Duodenal mucosa (tissue), 2 donors: ENCODE measurements around the gene SVIL.
"Not testable (repeated sequence)": the region's sequence is repeated elsewhere in the genome, so short reads cannot be mapped to it uniquely, and the experiment has no call there.

ENCODE experiments used
- H3K27ac ChIP-seq: one replicate; pipeline ENCODE4 v1.7.0; 2013; ENCODE audit warnings: low read depth, low read length
- H3K27me3 ChIP-seq, 2 donors: one replicate each; pipeline ENCODE4 v1.7.0; 2013; ENCODE audit warnings: low read length in 2 of 2, control low read depth in 1 of 2; ENCODE audit not compliant: insufficient read depth in 2 of 2, control insufficient read depth in 1 of 2
- H3K36me3 ChIP-seq, 2 donors: one replicate each; pipeline ENCODE4 v1.7.0; 2013; ENCODE audit warnings: low read length in 2 of 2, control low read depth in 1 of 2; ENCODE audit not compliant: insufficient read depth in 2 of 2, control insufficient read depth in 1 of 2
- H3K4me1 ChIP-seq, 2 donors: one replicate each; pipeline ENCODE4 v1.7.0; 2013; ENCODE audit warnings: low read length in 2 of 2, control low read depth in 1 of 2; ENCODE audit not compliant: insufficient read depth in 2 of 2, control insufficient read depth in 1 of 2
- H3K4me3 ChIP-seq, 2 donors: one replicate each; pipeline ENCODE4 v1.7.0; 2013; ENCODE audit warnings: low read length in 2 of 2, low read depth in 1 of 2
- H3K9ac ChIP-seq, 2 donors: one replicate each; pipeline ENCODE4 v1.7.0; 2013; ENCODE audit warnings: low read length in 2 of 2, low read depth in 1 of 2
- H3K9me3 ChIP-seq, 2 donors: one replicate each; pipeline ENCODE4 v1.7.0; 2013; ENCODE audit warnings: low read length in 2 of 2, control low read depth in 1 of 2; ENCODE audit not compliant: control insufficient read depth in 1 of 2

Gene SVIL

DNA sequence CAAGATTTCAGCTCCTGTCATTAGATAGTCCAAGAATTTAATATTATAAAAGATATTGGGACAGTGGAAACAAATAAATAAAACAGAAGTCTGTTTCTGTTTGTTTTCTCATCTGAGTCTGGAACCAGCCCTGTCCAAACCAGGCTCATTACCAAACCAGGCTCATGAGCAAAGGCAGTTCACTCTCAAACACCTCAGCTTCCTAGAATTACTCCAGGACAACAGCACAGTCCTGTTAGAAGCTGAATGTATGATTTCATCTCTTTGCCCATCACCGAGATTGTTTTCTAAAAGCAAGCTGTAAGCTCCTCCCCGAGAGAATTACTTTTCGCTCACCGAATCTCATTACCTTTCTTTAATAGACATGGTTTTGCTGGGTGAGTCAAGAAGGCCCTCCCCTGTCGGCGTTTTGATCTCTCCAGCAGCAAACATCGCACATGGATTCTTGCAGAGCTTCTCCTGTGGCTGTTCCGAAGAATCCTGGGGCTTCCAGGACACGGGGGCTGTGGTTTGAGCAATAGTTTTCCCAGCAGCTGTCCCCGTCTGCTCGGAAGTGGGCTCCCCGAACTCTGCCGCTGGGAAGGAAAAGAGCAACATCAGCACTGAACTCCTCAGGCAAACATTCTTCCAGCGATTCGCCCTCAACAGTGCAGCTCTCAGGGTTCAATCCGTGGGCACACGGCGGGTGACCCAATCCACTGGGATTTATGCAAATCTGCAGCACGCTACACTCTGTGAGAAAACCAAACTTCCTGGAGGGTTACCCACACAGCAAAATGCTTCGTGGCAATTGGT lies 112.5 kb downstream of the SVIL start:
- peaks cover 14 to 32% of the 10 kb centered on the region in 2 donors for H3K36me3 ChIP-seq
- no peaks in the 10 kb centered on the region for H3K4me1 ChIP-seq
- peak overlapping the region; percentile 2 to 43 for H3K4me3 ChIP-seq

GRCh38 chr10:29519659-29520058 lies 115.1 kb downstream of the SVIL start:
- no peaks in the 10 kb centered on the region for H3K9me3 ChIP-seq
- no peaks in the 10 kb centered on the region for H3K4me1 ChIP-seq
- no peak overlapping the region for H3K9ac ChIP-seq
- peaks cover 14 to 27% of the 10 kb centered on the region in 2 donors for H3K36me3 ChIP-seq
- no peak overlapping the region for H3K4me3 ChIP-seq
- H3K27ac ChIP-seq: no peak overlapping the region
- H3K27me3 ChIP-seq: no peaks in the 10 kb centered on the region

More for the DNA sequence above, 112.5 kb downstream of the SVIL start:
- Histone ChIP-seq H3K27me3 (no peaks in the 10 kb centered on the region), H3K9me3 (no peaks in the 10 kb centered on the region), H3K27ac (no peak overlapping the region), H3K9ac (no peak overlapping the region)

DNA sequence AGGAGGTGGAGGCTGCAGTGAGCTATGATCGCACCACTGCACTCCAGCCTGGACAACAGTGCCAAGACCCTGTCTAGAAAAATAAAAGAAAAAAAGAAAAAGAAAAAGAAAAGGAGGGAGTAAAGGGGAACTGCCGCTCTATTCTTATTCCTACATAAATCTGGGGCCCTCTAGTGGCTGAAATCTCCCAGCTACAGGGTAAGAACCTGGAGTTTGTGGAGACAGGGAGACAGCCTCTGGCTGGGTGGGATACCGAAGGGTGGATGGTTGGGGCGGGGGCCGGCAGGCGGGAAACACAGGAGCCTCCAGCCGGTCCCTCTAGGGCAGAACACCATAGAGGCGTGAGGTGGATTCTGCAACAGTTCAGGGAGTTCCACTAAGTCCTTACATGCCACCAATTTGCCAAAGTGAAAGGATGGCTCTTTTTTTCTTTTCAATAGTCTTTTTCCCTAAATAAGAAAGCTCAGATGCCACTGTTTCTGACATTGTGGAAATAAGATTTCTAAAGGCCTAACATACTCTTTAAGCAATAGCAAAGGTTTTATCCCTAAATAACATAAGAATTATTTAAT lies 117.3 kb downstream of the SVIL start:
- Histone ChIP-seq H3K9me3 (no peaks in the 10 kb centered on the region), H3K27ac (no peak overlapping the region), H3K36me3 (peaks cover 5 to 9% of the 10 kb centered on the region in 2 donors), H3K4me1 (no peaks in the 10 kb centered on the region), H3K9ac (no peak overlapping the region), H3K27me3 (no peaks in the 10 kb centered on the region), H3K4me3 (no peak overlapping the region)

- not testable (repeated sequence) for H3K36me3 ChIP-seq, H3K4me3 ChIP-seq, H3K4me1 ChIP-seq, H3K27me3 ChIP-seq, H3K9me3 ChIP-seq, H3K27ac ChIP-seq, H3K9ac ChIP-seq
Observed at GRCh38 chr10:29516309-29516932, 118.3 kb downstream of the SVIL start.

- H3K4me1 ChIP-seq, H3K27ac ChIP-seq, H3K9ac ChIP-seq, H3K27me3 ChIP-seq, H3K4me3 ChIP-seq, H3K36me3 ChIP-seq, H3K9me3 ChIP-seq: not testable (repeated sequence)
Observed at GRCh38 chr10:29515879-29516278, 118.9 kb downstream of the SVIL start.

- H3K36me3 ChIP-seq: not testable (repeated sequence)
Observed at GRCh38 chr10:29515104-29515503, 119.7 kb downstream of the SVIL start.

DNA sequence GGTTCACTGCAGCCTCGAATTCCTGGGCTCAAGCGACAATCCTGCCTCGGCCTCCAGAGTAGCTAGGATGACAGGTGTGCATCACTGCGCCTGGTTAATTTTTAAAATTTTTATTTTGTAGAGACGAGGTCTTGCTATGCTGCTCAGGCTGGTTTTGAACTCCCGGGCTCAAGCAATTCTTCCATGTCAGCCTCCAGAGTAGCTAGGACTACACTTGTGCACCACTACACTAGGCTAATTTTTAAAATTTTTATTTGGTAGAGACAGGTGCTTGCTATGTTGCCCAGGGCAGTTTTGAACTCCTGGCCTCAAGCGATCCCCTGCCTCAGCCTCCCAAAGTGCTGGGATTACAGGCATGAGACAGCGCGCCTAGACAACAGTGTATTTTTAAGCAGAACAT lies 120.5 kb downstream of the SVIL start:
- H3K9ac ChIP-seq: no peak overlapping the region
- no peak overlapping the region for H3K4me3 ChIP-seq
- no peaks in the 10 kb centered on the region for H3K4me1 ChIP-seq
- no peaks in the 10 kb centered on the region for H3K9me3 ChIP-seq
- no peaks in the 10 kb centered on the region for H3K27me3 ChIP-seq
- H3K36me3 ChIP-seq: peaks cover 2 to 7% of the 10 kb centered on the region in 2 donors
- H3K27ac ChIP-seq: no peak overlapping the region

More at GRCh38 chr10:29515104-29515503, 119.7 kb downstream of the SVIL start:
- not testable (repeated sequence) for H3K27ac ChIP-seq, H3K4me1 ChIP-seq, H3K27me3 ChIP-seq, H3K9ac ChIP-seq, H3K9me3 ChIP-seq, H3K4me3 ChIP-seq

DNA sequence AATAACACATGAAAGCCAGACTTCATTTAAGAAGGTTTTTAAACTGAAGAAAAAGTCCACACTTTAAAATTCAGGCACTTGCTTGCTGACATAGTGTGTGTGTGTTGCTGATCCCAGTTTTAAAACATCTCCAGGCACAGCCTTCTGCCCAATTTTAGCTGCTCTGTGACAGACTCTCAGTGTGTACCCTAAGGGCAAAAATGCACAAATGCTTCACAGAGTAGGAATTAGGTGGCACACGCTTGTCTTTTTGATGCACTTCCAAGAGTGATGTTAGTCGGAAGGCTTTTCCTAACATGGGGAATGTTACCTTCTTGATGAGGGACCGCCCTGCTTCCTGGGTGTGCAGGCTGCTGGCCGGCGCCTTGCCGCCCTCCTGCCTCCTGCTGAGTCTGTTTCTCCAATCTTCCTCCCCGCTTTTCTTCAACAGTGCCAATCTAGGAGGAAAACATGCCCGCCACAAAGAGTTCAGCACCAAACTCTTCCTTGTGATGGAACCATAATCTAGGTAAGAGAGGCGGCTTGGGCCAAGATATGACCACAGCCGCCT lies 122.3 kb downstream of the SVIL start:
- Histone ChIP-seq H3K9me3 (no peaks in the 10 kb centered on the region), H3K27ac (no peak overlapping the region), H3K9ac (no peak overlapping the region), H3K36me3 (peaks cover 0 to 8% of the 10 kb centered on the region in 2 donors), H3K4me3 (no peak overlapping the region), H3K4me1 (no peaks in the 10 kb centered on the region), H3K27me3 (no peaks in the 10 kb centered on the region)

DNA sequence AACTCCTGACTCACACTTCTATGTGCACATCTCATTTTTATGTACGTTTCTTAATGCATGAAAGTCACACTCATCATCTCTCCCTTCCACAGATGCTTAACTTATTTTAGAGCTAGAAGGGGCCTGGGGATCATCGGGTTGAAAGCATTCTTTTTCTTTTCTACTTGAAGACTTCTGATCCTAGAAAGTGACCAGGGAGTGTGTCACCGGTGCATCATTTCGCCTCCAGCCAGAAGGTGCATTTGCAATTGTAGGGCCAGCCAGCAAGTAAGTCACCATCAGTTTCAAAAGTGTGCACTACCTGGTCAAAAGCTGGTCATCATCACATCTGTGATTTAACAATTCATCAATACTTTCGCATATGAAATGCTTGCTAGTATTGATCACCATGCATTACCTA lies 123.0 kb downstream of the SVIL start:
- not testable (repeated sequence) for H3K27ac ChIP-seq, H3K4me1 ChIP-seq

DNA sequence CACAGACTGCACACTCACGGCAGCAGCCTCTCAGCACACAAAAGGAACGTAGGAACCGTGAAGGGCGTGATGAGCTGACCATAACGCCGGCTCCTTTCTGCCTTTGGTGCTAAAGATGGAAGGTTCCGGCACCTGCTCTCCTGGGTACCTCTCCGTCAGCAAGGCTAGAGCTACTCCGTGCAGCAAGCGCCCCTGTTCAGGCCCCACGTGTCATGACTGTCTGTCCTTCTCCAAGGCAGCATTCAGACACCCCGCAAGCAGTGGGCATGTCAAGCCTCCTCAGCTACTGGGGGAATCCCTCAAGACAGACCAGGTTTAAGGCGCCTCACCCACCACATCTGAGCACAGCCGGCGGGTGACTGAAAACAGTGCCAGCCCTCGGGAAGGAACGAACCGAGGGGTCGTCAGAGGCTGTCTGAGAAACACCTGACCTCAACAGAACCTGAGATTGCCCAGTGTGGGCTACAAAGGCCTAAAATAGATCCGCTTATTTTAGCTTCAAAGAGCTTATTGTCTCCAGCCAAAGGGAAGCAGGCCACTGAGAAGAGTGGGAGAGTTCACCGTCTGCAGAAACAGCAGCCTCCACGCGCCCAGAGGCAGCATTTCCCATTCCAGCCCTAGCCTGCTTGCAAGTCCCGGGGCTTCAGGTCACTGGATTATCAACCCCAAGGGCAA lies 124.2 kb downstream of the SVIL start:
- H3K27ac ChIP-seq, H3K9me3 ChIP-seq, H3K4me1 ChIP-seq, H3K27me3 ChIP-seq, H3K9ac ChIP-seq, H3K4me3 ChIP-seq: not testable (repeated sequence)
- peaks cover 0 to 13% of the 10 kb centered on the region in 2 donors for H3K36me3 ChIP-seq

More for the DNA sequence above, 123.0 kb downstream of the SVIL start:
- H3K9ac ChIP-seq, H3K27me3 ChIP-seq, H3K4me3 ChIP-seq, H3K9me3 ChIP-seq: not testable (repeated sequence)
- peaks cover 0 to 13% of the 10 kb centered on the region in 2 donors for H3K36me3 ChIP-seq
